Measurements from ENCODE around the gene SERF1B.
"Not testable (repeated sequence)": the region's sequence is repeated elsewhere in the genome, so short reads cannot be mapped to it uniquely, and the experiment has no call there.

Gene SERF1B

DNA sequence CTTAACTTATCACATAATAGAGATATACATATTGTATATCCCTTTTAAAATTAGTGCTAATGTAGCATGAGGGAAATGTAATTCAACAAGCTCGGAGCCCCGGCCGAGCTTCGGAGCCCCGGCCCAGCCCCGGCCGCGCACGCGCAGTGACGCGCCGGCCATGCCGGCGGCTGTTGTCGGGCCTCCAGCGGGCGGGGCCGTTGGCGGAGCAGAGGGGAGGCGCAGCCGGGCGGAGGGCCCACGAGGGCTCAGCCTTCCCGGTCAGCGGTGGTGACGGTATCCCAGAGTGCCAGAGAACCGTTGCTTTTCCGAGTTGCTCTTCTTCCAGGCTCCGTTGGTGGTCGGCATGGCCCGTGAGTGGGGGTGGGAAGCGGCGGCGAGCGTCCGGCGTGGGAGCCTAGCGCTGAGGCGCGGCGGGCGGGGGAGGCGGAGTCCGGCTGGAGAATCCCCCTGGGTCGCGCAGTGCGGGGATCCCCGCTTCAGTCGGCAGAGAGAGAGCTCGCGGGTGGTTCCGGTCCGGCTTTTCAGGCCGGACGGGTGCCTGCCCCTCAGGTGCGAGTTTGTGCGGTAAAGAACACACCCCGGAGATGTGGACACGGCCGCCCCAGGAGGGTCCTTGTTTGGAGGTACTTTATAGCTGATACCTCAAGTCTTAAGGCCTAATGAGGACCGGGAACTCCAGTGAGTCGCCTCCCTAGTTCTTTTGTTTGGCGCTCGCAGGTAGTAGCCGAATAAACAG is at the start of gene SERF1B:
Gene SERF1B, plus strand, starts transcription at position 146 of the 739 bp plus-strand sequence. Its CDS starts 201 bp downstream, at position 347.
- not testable (repeated sequence) for DNase-seq

DNA sequence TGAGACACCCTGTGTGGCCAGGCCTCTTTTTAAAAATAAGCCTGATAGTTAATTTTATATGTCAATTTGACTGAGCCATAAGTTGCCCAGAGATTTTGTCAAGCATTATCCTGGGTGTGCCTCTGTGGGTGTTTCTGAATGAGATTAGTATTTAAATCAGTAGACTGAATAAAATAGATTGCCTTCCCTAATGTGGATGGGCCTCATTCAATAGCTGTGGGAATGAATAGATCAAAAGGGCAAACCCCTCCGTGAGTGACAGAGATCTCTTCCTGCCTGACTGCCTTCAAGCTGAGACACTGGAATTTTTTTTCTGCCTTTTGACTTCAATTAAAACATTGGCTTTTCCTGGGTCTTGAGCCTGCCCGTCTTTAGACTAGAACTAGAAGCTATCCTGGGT is 33.3 kb upstream of the SERF1B start:
- DNase-seq, result not testable (repeated sequence)

DNA sequence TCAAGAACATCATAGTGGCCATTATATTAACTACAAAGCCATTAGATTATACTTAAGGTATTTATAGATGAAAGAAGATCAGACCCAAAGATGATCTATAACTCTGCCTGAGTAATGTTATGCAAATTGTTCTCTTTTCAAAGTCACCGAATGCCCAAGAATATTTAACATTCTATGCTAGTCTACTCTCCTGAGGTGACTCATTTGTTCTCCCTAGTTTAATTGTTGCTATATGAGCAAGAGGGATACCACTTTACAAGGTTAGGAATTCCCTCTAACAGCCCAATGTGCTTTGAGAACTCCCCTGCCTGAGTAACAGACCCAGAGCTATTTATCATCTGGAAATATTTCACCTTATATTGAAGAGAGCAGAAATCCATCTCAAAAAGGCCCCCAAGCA is 29.5 kb upstream of the SERF1B start:
- DNase-seq, result not testable (repeated sequence)

DNA sequence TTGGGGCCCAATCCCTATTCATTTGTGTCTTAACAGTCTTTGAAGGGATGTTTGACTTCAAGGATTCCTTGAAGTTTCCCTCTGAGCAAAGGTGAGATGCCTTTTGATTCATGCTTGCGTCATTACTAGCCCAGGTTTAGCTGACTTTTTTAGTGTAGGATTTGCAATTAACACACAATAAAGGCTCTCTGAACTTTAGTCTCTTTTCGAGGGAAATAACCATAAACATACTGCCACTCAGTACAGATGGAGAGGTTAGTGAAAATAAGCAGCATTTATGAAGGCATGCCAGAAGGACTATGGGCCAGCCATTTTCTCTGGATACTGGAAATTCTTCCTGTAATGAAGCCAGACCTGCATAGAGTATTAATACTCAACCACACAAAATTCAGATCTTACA is 4.4 kb upstream of the SERF1B start:
- not testable (repeated sequence) for DNase-seq

DNA sequence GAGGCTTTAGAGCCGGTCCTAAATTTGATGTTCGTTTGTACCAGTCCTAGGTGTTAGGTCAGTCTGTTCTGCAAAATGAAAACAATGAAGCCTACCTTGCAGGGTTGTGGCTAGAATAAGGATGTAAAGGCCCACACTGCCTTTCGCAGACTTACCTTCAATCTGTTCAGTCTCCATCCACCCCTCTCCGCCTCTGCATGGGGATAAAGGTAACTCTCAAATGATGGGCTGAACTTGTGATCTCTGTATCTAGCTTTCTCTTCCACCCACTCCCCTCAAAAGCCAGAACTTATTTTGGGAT is 744 bp downstream of the SERF1B start:
- not testable (repeated sequence) for DNase-seq

DNA sequence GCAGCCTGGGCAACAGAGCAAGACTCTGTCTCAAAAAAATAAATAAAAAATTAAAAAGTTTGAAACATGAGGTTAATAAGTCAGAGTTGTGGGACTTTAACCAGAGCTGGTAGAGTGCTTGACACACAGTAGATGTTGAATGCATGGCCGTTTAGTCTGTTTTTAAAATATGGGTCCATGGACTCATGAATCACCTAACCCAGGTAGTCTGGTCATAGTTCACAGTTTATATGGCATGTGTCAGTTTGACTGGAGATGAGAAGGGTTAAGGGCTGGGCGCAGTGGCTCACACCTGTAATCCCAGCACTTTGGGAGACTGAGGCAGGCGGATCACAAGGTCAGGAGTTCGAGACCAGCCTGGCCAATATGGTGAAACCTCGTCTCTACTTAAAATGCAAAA is 6.2 kb downstream of the SERF1B start:
- DNase-seq, result not testable (repeated sequence)

DNA sequence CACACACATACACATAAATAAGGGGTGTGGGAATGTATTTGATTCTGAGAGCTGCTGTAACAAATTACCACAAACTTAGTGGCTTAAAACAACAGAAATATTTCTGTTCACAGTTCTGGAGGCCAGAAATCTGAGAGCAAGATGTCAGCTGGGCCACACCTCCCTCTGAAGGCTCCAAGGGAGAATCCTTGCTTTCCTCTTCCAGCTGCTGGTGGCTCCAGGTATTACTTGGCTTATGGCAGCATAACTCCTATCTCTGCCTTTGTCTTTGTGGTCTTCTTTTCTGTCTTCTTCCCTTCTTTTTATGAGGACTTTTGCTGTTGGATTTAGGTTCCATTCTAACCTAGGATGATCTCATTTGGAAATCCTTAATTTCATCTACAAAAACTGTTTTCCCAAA is 16.4 kb downstream of the SERF1B start:
- not testable (repeated sequence) for DNase-seq

DNA sequence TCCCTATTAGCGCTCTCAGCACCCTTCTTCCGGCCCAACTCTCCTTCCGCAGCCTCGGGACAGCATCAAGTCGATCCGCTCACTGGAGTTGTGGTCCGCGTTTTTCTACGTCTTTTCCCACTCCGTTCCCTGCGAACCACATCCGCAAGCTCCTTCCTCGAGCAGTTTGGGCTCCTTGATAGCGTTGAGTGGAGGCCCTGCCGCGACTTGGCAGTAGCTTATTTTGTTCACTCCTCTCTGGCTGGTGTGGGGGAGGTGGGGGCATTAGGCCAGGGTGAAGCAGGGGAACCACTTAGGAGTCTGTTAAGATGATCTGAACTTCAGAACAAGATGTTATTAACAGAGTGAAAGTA is 24.7 kb downstream of the SERF1B start:
- not testable (repeated sequence) for DNase-seq

DNA sequence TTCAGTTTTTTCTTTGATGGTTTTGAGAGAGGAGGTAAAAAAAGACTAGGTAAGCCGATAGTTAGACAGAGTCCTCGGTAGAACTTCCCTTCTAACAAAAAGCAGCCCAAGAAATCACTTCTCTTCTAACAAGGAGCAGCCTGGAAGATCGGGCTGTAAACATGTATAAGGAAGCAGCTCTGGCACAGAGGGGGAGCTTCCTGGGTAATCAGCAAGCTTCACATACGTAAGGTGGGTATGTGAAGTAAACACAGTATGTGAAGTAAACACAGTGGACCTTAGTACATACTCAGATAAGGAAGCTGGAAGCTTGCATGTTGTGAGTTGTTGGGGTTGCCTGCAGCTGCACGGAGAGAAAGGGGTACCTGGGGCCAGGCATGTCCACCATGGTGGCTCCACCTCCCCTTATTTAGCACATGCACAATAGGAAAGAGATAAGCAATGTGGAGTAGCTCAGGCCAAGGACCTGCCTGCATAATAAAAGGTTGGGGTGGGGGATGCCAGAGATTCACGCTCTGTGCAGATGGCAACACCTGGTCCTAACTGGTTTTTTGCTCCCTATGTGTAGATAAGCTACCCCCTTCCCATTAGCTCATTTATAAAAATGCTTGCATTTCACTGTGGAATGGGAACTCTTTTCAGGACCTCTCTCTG is 31.4 kb downstream of the SERF1B start:
- not testable (repeated sequence) for DNase-seq

DNA sequence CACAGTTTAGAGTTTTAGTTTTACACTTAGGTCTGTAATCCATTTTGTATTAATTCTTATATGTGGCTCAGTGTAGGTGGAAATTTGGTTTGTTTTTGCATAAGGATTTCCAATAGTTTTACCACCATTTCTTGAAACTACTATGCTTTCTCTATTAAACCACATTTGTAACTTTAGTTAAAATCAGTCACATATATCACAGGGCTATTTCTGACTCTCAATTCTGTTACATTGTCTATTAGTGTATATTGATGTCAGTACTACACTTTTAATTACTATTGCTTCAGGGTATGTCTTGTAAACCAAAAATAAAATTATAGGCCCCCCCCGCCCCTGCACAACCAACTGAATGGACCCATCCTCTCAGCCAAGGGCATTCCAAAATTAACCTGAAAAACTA is 32.1 kb downstream of the SERF1B start:
- DNase-seq, result not testable (repeated sequence)

DNA sequence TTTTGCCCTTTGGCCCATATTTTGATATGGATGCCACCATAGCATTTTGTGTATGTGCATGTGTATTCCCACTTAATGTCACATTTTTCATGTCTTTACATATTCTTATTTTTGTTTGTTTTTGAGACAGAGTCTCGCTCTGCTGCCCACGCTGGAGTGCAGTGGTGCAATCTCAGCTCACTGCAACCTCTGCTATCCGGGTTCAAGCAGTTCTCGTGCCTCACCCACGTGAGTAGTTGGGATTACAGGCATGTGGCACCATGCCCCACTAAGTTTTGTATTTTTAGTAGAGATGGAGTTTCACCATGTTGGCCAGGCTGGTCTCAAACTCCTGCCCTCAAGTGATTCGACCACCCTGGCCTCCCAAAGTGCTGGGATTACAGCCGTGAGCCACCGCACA is 52.6 kb downstream of the SERF1B start:
- not testable (repeated sequence) for DNase-seq

DNA sequence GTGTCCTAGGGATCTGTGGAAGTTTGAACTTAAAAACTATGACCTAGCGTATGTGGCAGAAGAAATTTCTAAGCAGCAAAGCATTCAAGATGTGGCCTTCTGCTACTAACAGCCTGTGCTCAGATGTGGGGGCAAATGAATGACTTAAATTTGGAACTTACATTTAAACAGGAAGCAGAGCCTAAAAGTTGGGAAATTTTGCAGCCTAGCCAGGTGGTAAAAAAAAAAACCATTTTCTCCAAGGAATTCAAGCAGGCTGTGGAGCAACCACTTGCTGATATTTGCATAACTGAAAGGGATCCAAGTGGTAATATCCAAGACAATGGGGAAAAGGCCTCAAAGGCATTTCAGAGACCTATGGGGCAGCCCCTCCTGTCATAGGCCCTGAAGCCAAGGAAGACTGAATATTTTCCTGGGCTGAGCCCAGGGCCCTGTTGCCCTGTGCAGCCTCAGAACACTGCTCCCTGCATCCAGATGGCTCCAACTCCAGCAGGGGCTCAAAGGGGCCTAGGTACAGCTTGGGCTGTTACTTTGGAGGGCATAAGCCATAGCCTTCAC is 63.9 kb downstream of the SERF1B start:
- not testable (repeated sequence) for DNase-seq

DNA sequence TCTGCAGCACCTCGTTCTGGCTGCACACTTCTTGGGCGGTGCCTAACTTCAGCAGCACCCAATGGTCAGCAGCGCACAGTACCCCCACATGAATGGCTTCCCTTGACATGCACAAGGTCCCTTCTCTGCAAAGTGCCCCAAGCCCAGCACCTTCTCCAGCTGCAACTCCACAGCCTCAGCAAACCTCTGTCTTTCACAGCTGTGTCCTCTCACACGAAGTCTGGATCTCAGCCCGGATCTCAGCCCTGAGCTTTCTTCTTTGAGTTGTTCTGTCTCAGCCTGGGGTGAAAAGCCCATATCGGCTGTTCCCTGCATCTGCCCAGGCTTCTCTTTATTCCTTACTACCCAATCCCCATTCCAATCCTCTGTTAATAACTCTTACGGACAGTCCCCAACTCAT is 66.7 kb downstream of the SERF1B start:
- DNase-seq, result not testable (repeated sequence)

All from cerebellar nuclear complex (tissue), 1 donor.